ENCODE results near the gene NPIPB8.
"Not testable (repeated sequence)": the region's sequence is repeated elsewhere in the genome, so short reads cannot be mapped to it uniquely, and the experiment has no call there.

DNA sequence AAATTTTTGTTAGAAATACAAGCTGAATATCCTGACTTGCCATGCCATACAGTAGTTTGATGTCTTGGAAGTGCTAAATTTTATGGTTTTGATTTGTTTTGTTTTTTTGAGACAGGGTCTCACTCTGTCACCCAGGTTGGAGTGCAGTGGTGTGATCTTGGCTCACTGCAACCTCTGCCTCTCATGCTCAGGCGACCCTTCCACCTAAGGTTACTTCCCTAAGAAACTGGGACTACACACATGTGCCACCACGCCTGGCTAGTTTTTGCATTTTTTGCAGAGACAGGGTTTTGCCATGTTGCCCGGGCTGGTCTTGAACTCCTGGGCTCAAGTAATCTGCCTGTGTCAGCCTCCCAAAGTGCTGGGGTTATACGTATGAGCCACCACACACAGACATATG is 53.9 kb downstream of the NPIPB8 start:
- TF ChIP-seq, protein P1, sequence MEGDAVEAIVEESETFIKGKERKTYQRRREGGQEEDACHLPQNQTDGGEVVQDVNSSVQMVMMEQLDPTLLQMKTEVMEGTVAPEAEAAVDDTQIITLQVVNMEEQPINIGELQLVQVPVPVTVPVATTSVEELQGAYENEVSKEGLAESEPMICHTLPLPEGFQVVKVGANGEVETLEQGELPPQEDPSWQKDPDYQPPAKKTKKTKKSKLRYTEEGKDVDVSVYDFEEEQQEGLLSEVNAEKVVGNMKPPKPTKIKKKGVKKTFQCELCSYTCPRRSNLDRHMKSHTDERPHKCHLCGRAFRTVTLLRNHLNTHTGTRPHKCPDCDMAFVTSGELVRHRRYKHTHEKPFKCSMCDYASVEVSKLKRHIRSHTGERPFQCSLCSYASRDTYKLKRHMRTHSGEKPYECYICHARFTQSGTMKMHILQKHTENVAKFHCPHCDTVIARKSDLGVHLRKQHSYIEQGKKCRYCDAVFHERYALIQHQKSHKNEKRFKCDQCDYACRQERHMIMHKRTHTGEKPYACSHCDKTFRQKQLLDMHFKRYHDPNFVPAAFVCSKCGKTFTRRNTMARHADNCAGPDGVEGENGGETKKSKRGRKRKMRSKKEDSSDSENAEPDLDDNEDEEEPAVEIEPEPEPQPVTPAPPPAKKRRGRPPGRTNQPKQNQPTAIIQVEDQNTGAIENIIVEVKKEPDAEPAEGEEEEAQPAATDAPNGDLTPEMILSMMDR (conservative IDR thresholded peaks at IDR 0.05; ENCODE audit: low read depth, low read length): not testable (repeated sequence)
- not testable (repeated sequence) for TF ChIP-seq EZH2 (IDR thresholded peaks at IDR 0.05; ENCODE audit: low read length, unreplicated experiment); EZH2phosphoT487 (IDR thresholded peaks at IDR 0.05; ENCODE audit: borderline replicate concordance, low read length)

All from PC-3 (cell line).